Measurements from ENCODE around the gene NOTCH3.

NOTCH3 gene

DNA sequence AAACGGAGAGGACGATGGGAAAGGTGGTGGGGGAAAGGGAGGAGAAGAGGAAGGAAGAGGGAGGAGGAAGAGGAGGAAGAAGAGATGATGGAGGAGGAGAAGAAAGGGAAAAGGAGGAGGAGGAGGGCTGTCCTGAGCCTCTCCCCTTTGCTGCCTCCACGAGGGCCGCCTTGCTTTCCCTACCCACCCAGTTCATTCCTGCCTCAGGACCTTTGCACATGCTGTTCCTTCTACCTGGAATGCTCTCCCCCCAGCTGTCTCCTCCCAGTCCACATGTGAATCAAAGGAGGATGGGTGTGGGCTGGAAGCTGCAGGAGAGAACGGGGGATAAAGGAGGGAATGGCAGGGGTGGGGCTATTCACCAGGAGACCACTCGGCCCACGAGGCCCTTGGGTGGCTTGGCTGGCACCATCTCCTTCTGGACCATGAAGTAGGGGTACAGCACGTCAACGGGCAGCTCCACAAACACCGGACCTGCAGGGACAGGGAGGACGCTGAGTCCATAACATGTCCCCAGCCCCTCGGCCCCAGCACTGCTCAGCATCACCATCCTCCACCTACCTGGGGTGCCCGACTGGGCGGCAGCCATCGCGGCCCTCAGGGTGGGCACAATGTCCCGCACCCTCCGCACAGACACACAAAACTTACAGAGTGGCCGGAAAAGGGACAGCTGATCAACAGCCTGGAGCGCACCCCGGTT is 78.3 kb downstream of the NOTCH3 start:
- DNase-seq = no peak

DNA sequence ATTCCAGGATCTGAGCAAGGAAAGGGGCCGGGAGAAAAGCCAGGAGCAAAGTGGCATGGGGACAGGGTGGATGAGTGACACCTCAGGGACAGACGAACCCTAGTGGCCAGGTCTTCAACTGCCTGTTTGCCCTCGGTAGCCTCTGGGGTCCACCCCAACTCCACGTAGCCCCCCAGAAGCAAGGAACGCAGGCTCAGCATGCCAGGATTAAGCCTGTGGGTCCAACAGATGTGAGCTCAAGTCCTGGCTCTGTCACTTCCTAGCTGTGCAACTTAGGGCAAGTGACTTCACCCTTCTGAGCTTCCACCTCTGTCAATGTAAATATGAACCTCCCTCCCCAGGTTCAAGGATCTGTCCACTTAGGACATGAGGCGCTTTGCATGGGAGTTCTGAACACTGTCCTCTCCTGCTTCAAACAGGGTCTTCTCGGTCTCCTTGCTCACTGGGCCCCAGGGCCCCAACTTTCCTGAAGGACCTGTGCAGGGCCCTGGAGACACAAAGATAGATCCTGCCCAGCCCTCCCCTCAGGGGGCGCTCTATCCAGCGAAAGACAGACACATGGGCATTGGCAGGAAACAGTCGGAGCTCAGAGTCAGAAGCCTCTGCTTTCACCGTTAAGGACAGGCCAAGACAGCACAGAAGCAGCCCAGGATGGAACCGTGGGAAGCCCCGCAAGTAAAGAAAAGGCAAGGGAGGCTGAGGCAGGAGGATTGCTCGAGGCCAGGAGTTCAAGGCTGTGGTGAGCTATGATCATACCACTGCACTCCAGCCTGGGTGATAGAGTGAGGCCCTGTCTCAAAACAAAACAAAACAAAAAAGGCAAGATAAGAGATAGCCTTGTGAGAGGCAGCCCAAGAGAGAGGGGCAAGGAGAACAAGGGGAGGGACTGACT is 80.4 kb downstream of the NOTCH3 start:
- no peak for DNase-seq

DNA sequence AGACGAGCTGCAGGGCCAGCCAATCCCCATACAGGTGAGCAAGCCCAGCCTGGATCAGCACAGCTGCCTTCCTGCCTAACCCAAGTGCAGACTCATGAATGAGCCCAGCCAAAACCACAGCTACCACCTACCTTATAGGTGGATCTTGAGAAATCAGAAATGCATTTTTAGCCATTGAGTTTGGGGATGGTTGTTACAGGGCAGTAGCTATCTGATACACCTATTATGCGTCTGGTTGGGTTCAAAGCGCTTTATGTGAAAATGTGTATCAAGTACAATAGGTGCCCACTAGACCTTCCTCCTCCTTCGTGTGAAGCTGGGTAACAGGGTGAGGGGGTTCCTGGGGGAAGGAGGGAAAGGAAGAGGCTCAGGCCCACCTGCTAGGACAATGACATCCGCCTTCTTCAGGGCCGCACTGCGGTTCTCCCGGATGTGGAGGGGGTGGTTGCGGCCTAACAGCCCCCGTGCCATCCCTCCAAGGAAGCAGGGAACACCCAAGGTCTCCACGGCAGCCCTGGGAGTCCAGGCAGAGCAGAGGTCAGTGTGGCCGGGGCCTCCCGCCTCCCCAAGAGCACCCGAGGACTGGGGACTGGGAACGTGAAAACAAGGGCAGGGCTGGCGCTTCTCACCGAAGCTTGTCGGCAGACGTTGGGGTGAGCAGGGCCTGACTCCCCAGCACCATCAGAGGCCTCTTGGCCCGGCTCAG is 81.9 kb downstream of the NOTCH3 start:
- no peak for DNase-seq

DNA sequence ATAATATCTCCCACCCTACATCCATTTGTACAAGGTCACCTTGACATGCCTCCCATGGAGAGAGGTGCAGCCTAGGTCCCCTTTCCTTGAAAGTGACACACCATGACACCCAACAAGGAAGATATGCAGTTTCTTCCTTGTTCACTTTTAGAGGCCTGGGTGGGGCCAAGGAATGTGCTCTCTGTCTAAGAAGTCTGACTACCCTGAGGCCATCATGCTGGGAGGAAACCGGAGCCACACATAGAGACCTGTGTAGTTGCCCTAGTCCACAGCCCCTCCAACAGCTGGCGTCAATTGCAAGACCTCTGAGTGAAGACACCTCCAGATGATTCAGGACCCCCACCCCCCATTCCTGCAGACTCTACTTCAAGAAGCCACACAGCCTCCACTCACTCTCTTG is 82.5 kb downstream of the NOTCH3 start:
- DNase-seq = no peak

DNA sequence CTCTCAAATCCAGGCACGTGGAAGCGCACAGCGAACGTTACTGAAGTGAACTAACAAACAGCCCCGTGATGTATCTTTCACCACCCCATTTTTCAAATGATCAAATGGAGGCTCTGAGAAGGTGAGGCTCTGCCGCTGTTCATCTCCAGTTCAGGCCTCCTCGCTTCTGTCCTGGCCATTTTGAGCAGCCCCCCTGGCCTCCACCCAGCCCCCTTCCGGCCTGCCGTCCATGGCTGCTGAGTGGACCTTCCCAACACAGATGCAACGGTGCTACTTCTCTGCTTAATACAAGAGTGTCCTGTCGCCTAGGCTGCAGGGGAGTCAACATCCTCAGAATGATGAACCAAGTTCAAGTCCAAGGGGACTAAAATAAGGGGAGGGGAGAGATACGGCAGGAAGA is 83.9 kb downstream of the NOTCH3 start:
- DNase-seq = no peak

DNA sequence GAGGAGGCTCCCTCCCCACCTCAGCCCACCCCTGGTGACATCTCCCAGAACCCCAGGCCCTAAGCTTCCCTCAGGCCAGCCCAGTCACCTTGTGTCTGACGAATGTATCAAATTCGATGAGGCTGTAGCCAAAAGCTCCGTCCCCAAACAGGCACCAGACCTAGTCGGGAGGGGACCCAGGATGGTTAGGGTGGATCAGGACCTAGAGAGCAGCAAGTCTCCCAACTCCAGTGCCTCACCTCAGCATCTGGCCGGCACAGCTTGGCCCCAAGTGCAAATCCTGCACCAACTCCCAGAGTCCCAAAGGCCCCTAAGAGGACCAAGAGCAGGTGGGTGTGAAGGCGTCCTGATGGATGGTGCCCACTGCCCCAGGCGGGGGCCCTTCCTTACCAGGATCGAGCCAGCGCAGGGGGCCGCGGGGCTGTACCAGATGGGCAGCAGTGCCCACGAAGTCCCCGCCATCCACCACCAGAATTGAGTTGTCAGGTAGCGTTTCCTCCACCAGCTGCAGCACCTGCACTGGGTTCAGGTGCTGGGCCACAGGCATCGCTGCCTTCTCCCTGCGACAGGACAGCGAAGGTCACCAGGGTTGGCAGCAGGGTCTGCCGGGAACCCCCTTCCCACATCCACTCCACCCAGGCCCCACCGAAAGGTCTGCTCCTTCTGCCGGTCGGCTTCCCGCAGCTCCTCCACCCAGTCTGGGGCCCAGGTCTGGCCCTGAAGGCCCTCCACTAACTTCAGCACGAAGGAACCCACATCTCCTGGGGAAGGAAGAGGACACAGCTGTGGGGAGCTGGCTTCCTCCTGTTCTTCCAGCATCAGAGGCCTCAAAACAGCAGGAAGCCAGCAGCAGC is 84.8 kb downstream of the NOTCH3 start:
- DNase-seq = no peak

DNA sequence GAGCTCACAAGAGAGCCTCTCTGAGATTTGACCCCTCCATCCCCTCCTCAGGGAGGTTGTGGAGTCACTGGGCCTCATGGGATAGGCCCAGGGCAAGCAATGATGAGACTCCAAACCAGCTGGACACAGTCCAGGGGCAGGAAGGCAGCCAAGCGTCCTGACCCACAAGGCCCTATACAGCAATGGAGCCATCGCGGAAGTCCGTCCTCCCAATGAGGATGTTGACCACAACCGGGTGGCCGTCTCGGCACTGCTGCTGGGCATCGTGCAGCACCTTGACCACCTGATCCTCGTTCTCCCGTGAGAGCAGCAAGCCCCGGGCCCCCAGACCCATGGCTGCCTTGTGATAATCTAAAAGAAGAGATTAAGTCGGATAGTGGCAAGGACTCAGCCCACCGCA is 85.7 kb downstream of the NOTCH3 start:
- no peak for DNase-seq

DNA sequence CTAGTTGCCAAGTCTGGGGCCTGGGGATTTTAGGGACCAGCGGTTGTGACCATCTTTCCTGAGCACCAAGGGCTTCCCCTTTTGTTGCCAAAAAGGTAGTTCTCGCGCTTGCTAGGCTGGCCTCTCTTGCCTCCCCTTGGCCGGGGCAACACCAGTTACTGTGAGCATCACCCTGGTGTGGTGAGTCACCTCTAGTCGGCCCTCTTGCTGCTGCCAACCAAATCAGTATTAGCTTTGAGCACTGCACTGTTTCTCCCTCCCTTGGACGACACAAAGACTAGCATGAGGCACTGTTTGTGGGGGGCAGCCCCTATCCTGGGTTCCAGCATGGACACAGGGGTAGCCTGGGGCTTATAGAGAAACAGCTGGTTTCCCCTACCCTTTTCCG is 86.6 kb downstream of the NOTCH3 start:
- no peak for DNase-seq

DNA sequence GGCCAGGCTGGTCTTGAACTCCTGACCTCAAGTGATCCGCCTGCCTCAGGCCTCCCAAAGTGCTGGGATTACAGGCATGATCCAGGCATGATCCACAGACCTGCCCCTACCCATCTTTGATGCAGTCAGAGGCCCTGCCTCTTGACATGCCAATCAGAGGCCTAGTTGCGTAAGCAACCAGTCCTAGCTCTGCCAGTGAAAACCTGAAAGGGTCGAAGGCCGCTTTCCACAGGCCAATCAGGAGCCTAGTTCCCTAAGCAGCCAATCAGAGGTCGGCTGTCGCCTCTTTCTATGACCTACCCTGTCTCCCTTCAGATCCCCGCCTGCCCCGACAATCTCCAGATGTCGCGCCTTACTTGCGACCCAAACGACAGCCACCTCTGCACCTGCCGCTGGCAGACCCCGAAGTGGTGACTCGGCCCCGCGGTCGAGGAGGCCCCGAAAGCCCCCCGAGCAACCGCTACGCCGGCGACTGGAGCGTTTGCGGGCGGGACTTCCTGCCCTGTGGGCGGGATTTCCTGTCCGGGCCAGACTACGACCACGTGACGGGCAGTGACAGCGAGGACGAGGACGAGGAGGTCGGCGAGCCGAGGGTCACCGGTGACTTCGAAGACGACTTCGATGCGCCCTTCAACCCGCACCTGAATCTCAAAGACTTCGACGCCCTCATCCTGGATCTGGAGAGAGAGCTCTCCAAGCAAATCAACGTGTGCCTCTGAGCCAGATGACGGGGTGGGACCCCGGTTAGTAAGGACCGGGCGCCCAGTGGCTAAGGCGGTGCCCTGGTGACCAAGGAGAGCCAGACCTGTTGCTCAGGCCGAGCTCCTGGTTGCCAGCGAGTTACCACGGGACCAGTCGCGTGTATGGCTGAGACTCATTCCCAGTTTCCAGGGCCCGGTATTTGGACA is 87.3 kb downstream of the NOTCH3 start:
- DNase-seq = no peak

DNA sequence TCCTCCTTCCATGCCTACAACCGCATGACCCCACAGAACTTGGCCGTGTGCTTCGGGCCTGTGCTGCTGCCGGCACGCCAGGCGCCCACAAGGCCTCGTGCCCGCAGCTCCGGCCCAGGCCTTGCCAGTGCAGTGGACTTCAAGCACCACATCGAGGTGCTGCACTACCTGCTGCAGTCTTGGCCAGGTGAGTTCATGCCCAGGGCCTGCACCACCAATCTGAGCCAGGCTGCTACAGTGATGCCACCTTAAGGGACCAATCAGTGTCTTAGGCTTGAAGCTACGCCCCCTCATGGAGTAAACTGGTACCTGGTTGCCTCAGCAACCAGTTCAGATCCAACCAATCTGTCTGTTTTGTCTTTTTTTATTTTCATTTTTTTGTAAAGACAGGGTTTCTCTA is 88.4 kb downstream of the NOTCH3 start:
- no peak for DNase-seq

DNA sequence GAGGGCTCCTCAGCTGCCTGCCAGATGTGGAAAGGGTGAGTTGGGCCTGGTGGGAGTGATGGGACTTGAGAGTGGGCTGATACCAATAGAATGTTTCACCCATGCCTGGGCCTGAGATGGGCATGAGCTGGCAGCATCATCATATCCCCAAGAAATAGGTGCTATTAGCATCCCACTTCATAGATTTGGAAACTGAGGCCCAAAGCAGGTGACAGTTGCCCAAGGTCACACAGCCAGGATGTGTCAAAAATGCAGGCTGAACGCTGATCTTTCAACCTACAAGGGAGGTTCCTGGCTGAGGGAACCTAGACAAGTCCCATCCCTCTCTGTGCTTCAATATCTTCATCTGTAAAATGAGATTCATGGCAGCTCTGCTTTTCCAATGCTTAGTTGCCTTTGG is 89.0 kb downstream of the NOTCH3 start:
- DNase-seq = no peak

DNA sequence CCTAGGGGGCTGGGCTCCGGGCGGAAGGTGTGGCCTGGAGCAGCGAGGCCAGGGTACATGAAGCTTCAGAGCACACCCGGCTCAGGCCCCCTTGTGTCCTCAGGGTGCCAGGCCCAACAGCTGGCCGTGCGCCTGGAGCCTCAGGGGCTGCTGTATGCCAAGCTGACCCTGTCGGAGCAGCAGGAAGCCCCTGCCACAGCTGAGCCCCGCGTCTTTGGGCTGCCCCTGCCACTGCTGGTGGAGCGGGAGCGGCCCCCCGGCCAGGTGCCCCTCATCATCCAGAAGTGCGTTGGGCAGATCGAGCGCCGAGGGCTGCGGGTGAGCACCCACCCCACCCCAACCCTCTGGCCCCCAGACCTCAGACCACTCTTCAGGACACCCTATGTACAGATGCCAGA is 90.4 kb downstream of the NOTCH3 start:
- DNase-seq = no peak

DNA sequence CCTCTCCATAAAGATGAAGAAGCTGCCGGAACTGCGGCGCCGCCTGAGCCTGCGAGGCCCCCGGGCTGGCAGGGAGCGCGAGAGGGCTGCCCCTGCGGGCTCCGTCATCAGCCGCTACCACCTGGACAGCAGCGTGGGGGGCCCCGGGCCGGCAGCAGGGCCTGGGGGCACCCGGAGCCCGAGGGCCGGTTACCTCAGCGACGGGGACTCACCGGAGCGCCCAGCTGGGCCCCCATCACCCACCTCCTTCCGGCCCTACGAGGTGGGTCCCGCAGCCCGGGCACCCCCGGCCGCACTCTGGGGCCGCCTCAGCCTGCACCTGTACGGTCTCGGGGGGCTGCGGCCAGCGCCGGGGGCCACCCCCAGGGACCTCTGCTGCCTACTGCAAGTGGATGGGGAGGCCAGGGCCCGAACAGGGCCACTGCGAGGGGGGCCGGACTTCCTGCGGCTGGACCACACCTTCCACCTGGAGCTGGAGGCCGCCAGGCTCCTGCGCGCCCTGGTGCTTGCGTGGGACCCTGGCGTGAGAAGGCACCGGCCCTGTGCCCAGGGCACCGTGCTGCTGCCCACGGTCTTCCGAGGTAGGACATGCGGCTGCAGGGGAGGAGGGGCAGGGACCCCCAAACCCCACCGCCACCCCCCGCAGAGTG is 90.9 kb downstream of the NOTCH3 start:
- no peak for DNase-seq

Measured in central memory CD4-positive, alpha-beta T cell (primary cell).